Measurements from ENCODE around the gene STAM.

DNA sequence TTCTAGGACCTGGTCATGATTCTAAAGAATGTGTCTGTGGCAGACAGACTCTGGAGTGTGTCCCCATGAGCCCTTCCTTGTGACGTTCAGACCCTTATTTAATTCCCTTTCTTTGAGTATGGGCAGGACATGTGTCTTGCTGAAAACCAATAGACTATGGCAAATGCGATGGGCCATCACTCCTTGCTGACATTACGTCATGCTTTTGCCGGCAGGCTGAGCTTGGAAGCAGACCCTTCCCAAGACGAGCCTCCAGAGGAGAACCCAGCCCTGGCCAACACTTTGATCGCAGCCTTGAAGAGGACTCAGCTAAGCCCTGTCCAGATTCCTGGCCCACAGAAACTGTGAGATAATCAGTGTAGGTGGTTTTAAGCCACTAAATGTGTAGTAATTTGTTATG, 89.7 kb downstream of the STAM start:
- TF ChIP-seq POLR2A (IDR thresholded peaks at IDR 0.05; ENCODE audit: low read length) (no peak), GATA1 (IDR thresholded peaks at IDR 0.05; ENCODE audit: low read depth, low read length) (no peak)
